Measurements from ENCODE around the gene COX7A2. TPM values are rescaled to one million over a fixed set of nuclear protein-coding genes. Genes with fewer than 3 reads are reported as not detected.

The COX7A2 gene
- total and polyA plus RNA-seq, 10 donors, result 158 to 535 (median 223) TPM

DNA sequence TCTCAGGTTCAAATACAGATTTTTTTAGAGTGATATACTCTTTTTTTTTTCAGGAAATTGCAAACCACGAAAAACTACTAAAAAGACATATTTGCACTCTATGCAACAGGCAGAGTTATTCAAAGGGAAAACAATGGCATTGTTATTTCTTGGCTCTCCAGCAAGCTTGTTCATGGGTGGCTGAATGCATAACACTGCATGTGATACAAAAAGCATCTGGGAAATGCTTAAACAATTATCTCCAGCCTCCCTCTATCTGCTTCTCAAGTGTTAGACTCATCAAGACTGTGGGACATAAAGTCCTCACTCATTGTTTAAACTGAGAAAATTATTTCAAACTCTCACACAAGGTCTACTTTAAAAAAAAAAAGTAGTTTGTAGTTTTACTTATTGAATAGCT lies 30.5 kb downstream of the COX7A2 start:
- H3K9me3 ChIP-seq, result no peaks in the 10 kb centered on the region
- no peak for DNase-seq
- no peak overlapping the region for H3K27ac ChIP-seq
- TF ChIP-seq POLR2AphosphoS5 (IDR thresholded peaks at IDR 0.05), result no peak
- TF ChIP-seq, protein P1, sequence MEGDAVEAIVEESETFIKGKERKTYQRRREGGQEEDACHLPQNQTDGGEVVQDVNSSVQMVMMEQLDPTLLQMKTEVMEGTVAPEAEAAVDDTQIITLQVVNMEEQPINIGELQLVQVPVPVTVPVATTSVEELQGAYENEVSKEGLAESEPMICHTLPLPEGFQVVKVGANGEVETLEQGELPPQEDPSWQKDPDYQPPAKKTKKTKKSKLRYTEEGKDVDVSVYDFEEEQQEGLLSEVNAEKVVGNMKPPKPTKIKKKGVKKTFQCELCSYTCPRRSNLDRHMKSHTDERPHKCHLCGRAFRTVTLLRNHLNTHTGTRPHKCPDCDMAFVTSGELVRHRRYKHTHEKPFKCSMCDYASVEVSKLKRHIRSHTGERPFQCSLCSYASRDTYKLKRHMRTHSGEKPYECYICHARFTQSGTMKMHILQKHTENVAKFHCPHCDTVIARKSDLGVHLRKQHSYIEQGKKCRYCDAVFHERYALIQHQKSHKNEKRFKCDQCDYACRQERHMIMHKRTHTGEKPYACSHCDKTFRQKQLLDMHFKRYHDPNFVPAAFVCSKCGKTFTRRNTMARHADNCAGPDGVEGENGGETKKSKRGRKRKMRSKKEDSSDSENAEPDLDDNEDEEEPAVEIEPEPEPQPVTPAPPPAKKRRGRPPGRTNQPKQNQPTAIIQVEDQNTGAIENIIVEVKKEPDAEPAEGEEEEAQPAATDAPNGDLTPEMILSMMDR (IDR thresholded peaks at IDR 0.05 in 8 of 11, conservative IDR thresholded peaks at IDR 0.05 in 3 of 11), result peak in 1 of 11 experiments; percentile 8
- no peak overlapping the region for H3K4me3 ChIP-seq
- intact Hi-C loops (cut with DNase I; ENCODE audit: low total_unique reads), result loop anchor here (5.0 kb wide), 1 partner anchor 1476 kb away; no protein-coding TSS in a partner anchor
- H3K36me3 ChIP-seq, result no peaks in the 10 kb centered on the region
- 0 to 10% (median 4%) methylated on average over 1 of the region's 1 CpG for WGBS, 5 donors
- H3K27me3 ChIP-seq (replicated peaks in 1 of 7), result peaks cover 0 to 41% (median 12%) of the 10 kb centered on the region in 7 donors
- peaks cover 6 to 16% (median 10%) of the 10 kb centered on the region in 6 donors for H3K4me1 ChIP-seq

DNA sequence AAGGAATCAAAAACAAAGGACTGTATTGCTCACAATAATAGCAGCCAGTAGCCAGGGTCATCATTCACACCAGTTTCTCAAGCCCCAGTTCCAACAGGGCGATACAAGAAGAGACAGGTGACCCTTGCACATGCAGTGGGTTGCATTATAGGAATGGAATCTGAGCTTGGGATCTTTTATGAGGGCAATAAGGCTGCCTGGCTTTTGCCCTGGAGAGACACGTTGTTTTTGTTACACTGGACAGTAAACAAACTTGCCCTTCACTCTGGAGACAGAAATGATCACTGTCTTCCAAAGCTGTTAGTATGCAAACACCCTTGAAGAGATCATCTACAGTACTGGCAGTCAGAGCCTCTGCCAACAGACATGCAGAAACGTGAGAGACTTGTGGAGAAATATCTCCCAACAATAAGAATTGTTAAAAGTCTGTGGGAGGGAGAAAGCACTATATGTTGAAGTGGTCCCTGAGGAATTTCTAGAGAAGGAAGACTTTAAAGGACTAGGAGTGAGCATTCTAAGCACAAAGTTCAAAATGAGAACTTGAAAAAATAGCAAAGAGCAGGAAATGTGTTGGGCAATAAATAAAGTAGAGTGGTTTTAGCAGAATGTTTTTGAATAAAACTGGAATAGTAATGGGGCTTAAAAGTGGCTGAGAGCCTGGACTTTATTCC lies 31.5 kb downstream of the COX7A2 start:
- no peak for DNase-seq
- TF ChIP-seq, protein P1 (IDR thresholded peaks at IDR 0.05 in 8 of 11, conservative IDR thresholded peaks at IDR 0.05 in 3 of 11), result no peak
- no peak for TF ChIP-seq POLR2A (IDR thresholded peaks at IDR 0.05)
- TF ChIP-seq POLR2AphosphoS5 (IDR thresholded peaks at IDR 0.05), result no peak
- Histone ChIP-seq H3K27me3 (replicated peaks in 1 of 7) (peaks cover 3 to 51% (median 21%) of the 10 kb centered on the region in 7 donors), H3K4me3 (no peak overlapping the region), H3K4me1 (peaks cover 9 to 26% (median 19%) of the 10 kb centered on the region in 6 donors), H3K36me3 (no peaks in the 10 kb centered on the region), H3K9me3 (no peaks in the 10 kb centered on the region), H3K27ac (no peak overlapping the region)
- 22 to 36% (median 33%) methylated on average over 2 to 3 of the region's 3 CpGs for WGBS, 5 donors
- intact Hi-C loops (cut with DNase I; ENCODE audit: low total_unique reads), result loop anchor here (5.0 kb wide), 1 partner anchor 1475 kb away; no protein-coding TSS in a partner anchor

DNA sequence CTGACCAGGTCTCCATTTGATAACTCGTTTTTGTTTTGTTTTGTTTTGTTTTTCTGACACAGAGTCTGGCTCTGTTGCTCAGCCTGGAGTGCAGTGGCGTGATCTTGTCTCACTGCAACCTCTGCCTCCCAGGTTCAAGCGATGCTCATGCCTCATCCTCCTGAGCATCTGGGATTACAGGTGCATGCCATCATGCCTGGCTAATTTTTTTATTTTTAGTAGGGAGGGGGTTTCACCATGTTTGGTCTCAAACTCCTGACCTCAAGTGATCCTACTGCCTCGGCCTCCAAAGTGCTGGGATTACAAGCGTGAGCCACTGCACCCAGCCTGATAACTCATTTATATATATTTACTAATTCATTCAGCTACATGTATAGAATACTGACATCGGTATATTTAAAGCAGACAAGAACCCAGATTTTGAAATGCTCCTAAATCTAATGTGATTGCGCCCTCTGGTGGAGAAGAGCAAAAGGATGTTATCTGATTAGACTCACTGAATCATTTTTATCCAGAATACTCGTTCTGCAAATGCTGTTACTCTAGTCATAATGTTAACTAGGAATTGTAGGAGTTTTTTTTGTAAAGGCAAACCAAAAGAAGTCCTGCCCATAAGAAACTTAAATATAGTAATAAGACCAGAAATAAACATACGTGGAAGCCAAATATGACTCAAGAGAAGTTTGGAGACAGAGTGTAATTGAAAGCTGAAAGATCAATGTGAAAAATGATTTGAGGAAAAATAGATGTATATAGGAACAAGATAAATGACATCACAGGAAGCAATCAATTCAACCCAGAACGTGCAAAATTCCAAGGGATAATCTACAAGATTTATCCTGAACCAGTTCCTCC lies 32.5 kb downstream of the COX7A2 start:
- TF ChIP-seq, protein P1 (IDR thresholded peaks at IDR 0.05 in 8 of 11, conservative IDR thresholded peaks at IDR 0.05 in 3 of 11), result peak in 9 of 11 experiments; percentile 55 to 82 (median 72)
- no peak for TF ChIP-seq POLR2A (IDR thresholded peaks at IDR 0.05)
- Histone ChIP-seq H3K9me3 (no peaks in the 10 kb centered on the region), H3K27ac (no peak overlapping the region), H3K27me3 (replicated peaks in 1 of 7) (peaks cover 3 to 60% (median 30%) of the 10 kb centered on the region in 7 donors), H3K4me3 (no peak overlapping the region), H3K4me1 (peaks cover 18 to 35% (median 29%) of the 10 kb centered on the region in 6 donors), H3K36me3 (no peaks in the 10 kb centered on the region)
- WGBS, 5 donors, result 24 to 34% (median 31%) methylated on average over 10 of the region's 10 CpGs
- intact Hi-C loops (cut with DNase I; ENCODE audit: low total_unique reads), result loop anchor here (5.0 kb wide), 1 partner anchor 1474 kb away; no protein-coding TSS in a partner anchor
- DNase-seq, result no peak

Measured in spleen (tissue), 11 donors.